ENCODE measurements around the gene ZC3H18. TPM values are rescaled to one million over a fixed set of nuclear protein-coding genes. Genes with fewer than 3 reads are reported as not detected.

The ZC3H18 gene
- total RNA-seq, 1 donor from 2014 or later = 31.0 TPM

- no peak for DNase-seq (ENCODE audit: extremely low read depth, low read depth, low spot score)
Measured at GRCh38 chr16:88651276-88651988, 81.2 kb downstream of the ZC3H18 start.

GRCh38 chr16:88651989-88652761 is 82.0 kb downstream of the ZC3H18 start:
- no peak for DNase-seq (ENCODE audit: extremely low read depth, low read depth, low spot score)

GRCh38 chr16:88652762-88653063 is 82.5 kb downstream of the ZC3H18 start:
- no peak for DNase-seq (ENCODE audit: extremely low read depth, low read depth, low spot score)

GRCh38 chr16:88653101-88653500 is 82.9 kb downstream of the ZC3H18 start:
- no peak for DNase-seq (ENCODE audit: extremely low read depth, low read depth, low spot score)

- no peak for DNase-seq (ENCODE audit: extremely low read depth, low read depth, low spot score)
Measured at GRCh38 chr16:88653596-88654362, 83.6 kb downstream of the ZC3H18 start.

- DNase-seq (ENCODE audit: extremely low read depth, low read depth, low spot score) = no peak
Measured at GRCh38 chr16:88654363-88655052, 84.3 kb downstream of the ZC3H18 start.

GRCh38 chr16:88655053-88655732 is 85.0 kb downstream of the ZC3H18 start:
- no peak for DNase-seq (ENCODE audit: extremely low read depth, low read depth, low spot score)

GRCh38 chr16:88655733-88656281 is 85.6 kb downstream of the ZC3H18 start:
- no peak for DNase-seq (ENCODE audit: extremely low read depth, low read depth, low spot score)

- DNase-seq (ENCODE audit: extremely low read depth, low read depth, low spot score) = no peak
Measured at GRCh38 chr16:88656291-88656980, 86.2 kb downstream of the ZC3H18 start.

- no peak for DNase-seq (ENCODE audit: extremely low read depth, low read depth, low spot score)
Measured at GRCh38 chr16:88657371-88657770, 87.2 kb downstream of the ZC3H18 start.

- no peak for DNase-seq (ENCODE audit: extremely low read depth, low read depth, low spot score)
Measured at GRCh38 chr16:88658714-88659113, 88.5 kb downstream of the ZC3H18 start.

GRCh38 chr16:88659160-88659559 is 89.0 kb downstream of the ZC3H18 start:
- no peak for DNase-seq (ENCODE audit: extremely low read depth, low read depth, low spot score)

GRCh38 chr16:88661468-88661867 is 91.3 kb downstream of the ZC3H18 start:
- DNase-seq (ENCODE audit: extremely low read depth, low read depth, low spot score) = no peak

- no peak for DNase-seq (ENCODE audit: extremely low read depth, low read depth, low spot score)
Measured at GRCh38 chr16:88662222-88662842, 92.1 kb downstream of the ZC3H18 start.

- DNase-seq (ENCODE audit: extremely low read depth, low read depth, low spot score) = peak; percentile 77
Measured at GRCh38 chr16:88662843-88663606, 92.8 kb downstream of the ZC3H18 start, which contains the start of gene MVD. Gene MVD (minus strand): TSS chr16:88663091. CDS start chr16:88663080, 11 bp downstream.

GRCh38 chr16:88665148-88665547 is 94.9 kb downstream of the ZC3H18 start:
- DNase-seq (ENCODE audit: extremely low read depth, low read depth, low spot score) = peak; percentile 66

GRCh38 chr16:88665570-88665969 is 95.4 kb downstream of the ZC3H18 start:
- no peak for DNase-seq (ENCODE audit: extremely low read depth, low read depth, low spot score)

- no peak for DNase-seq (ENCODE audit: extremely low read depth, low read depth, low spot score)
Measured at GRCh38 chr16:88667461-88667860, 97.3 kb downstream of the ZC3H18 start.

Data from glomerular endothelial cell (primary cell).